HG03457 (cell line): Measurements from ENCODE around the gene CADPS.

Experiments
- ATAC-seq: cut with Tn5 transposase; IDR thresholded peaks from one replicate; pipeline ENCODE4 v1.9.1; 2021; ENCODE audit warnings: moderate number of reproducible peaks; ENCODE audit not compliant: unreplicated experiment

Gene CADPS

DNA sequence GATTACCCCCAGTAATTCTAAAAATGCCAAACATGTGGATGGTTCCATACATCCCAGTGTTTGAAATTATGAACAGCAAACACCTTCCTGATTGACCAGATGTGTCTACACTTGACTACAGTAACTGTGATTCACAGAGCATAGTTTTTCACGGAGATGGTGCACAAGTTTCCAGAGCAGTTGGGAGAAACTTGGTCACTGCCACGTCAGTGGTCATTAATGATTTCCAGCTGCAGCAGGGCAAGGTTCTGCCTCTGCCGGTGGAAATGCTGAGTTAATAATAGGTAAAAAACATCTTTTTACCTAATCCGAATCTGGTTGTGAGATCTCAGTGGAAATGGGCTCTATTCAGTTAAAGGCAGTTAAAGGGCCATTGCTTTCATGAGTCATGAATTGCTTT lies 347.7 kb downstream of the CADPS start:
- ATAC-seq = no peak

DNA sequence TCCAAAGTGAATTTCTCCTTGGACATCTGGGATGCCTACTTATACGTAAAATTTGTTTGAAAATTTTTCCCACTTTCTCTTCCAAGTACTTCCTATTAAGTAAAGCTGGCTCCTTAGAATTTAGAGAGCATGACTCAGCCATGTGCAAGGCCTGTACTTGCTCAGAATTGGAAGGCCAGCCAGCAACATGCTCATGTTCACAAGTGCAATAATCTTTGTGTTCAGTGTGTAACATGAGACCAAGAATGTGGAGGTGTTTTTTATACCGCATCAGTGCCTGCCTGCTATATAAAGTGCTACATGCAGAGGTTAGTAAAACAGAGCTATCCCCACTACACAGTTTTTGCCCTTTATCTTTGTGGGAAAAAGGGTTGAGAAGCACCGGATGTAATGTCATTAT lies 349.9 kb downstream of the CADPS start:
- ATAC-seq = no peak

- ATAC-seq = no peak
Measured at GRCh38 chr3:62523672-62524071, 351.5 kb downstream of the CADPS start.

DNA sequence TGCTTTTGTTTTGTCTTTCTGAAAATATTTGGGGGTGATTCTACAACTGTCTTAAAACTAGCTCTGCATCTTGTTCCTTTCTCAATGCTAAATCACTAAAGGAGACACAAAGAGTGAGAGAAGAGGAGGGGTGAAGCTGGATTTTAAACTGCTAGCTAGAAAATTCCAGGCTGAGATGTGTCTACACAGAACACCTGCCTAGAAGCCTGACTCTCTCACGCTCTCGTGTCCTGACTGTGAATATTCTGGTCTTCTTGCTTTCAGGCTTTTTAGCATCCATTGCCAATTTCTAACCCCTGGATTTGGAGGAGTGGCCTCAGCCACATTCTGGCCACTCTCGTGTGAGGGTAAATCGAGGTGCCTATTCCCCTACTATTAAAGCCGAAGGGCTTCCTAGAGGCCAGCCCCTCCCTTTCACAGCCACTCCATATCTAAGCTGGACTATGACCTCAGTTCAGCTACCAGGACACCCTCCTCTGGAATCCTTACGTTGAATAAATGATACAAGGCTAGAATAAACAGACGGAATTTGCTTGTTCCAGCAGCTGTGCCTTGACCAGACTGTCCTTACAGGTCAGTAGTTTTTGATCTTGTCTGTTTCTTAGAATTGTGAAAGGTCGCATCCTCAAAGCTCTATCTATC lies 353.6 kb downstream of the CADPS start:
- no peak for ATAC-seq

GRCh38 chr3:62503516-62503915 lies 371.7 kb downstream of the CADPS start:
- ATAC-seq = no peak

DNA sequence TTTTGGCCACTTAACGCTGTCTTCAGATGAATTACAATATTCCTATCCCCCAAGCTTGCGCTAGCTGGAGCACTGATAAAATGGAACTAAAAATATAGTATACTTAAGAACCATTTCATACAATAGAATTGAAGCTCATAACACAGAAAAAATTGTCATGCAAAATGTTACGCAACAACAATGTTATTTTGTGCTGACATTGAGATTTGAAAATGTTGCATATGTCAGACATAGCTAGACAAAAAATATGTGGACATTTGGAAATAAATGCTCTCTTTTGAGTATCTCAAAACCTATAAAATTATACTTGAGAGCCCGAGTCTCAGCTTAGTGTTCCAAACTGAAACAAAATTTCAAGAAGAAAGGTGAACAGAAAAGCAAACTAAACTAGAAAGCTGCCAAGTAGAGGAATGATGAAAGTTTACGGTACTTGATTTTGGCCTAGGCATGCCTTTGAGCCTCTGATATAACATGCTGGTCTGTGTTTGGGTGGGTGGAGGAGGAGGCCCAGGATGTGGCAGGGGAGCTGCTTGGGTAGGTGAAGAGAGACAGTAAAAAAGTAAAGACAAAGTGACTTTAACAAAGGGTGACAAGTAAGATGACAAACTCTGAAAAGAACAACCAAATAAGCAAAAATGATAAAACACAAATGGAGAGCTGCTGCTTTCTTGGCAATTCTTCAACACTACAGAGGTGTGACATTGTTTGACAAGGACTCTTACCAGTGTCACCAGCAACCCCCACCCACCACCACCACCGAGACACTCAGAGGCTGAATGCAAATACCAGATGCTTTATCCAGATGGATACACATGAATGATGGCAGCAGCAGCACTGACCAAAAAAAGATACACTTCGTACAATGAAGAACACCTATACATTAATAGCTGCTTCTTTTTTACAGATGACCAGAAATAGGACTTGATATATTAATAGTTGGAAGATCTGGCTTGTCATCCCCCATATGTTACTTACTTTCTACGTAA lies 372.6 kb downstream of the CADPS start:
- ATAC-seq = no peak

GRCh38 chr3:62501289-62501668 lies 373.9 kb downstream of the CADPS start:
- no peak for ATAC-seq

GRCh38 chr3:62500556-62501288 lies 374.5 kb downstream of the CADPS start:
- no peak for ATAC-seq

DNA sequence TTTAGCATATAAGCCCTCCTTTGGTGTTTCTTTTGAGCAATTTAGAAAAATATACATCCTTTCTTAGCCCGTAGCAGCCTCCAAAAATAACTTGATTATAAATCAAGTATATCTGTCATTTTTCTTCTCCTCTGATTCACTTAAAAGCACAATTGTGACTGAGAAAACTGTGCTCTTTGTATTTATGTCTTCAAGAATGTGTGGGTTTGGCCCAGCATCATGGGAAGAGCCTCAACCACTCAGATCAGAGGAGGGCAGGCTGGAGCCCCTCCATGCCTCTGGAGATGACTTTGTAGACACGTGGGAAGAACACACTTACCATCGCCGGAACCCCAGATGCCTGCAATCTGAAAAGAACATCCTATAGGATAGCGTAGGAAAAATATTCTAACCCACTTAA lies 378.1 kb downstream of the CADPS start:
- ATAC-seq = no peak

GRCh38 chr3:62496503-62496902 lies 378.7 kb downstream of the CADPS start:
- no peak for ATAC-seq

DNA sequence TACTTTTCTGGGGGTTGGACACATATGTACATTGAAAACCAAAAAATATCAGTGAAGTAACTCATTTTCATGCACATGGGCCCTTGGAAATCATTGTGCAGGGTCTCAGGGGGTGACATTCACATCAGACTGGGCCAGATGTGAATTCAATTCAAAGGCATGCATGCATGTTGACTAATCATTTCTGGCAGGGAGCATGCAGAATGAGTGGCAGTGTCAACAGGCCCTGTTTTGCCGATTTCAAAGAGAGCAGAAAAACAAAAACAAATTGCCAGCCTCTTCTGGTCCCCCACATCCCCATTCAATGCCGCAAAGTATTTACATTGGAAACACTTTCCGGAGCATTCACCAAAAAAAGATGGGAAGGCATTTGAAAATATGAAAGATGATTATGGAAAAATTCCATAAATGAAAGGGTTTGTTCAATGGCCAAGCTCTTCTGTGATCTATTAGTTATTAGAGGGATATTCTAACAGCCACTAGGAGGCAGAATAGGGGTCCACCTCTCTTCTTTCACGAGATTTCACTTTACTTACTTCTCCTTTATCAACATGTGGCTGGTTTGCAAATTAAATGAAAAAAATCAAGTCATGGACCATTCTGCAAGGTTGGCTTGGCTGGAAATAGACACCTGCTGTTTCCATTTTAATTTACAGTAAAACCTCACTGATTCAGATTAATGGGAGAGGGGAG lies 382.0 kb downstream of the CADPS start:
- no peak for ATAC-seq

DNA sequence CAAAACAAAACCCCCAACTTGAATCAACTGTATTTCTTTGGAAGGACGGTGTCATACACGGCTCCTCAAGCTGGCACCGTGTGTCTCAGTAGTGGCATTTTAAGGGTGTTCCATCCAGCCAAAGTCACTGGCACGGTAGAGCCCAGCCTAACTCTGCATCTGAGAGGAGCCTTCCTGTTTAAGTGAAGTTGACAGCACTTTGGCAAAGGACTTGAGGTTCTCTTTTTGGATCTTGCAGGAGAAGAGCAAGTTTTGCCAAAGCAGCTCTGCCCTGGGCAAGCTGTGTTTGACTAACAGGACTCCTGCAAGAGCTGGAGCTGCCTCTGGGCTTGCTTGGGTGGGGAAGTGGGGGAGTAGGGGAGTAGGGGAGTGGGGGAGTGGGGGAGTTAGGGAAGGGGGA lies 392.3 kb downstream of the CADPS start:
- ATAC-seq = no peak

- ATAC-seq = no peak
Measured at GRCh38 chr3:62481962-62482361, 393.3 kb downstream of the CADPS start.

DNA sequence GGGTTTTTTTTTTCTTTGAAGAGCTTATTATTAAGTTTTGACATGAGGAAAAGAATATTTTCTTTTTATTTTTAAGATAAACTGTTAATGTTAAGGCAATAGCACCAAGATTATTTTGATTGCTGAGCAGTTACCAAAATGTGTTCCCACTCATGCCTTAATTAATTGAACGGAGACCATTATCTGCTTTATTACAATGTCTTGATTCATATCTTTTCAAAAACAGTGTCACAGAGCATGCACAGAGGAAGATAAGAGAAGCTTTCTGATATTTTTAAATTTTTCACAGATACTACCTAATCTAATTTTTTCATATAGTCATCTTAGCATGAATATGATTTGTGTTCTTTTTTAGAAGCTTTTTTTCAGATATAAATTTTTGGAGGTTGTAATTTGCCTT lies 395.2 kb downstream of the CADPS start:
- no peak for ATAC-seq

GRCh38 chr3:62479326-62479725 lies 395.9 kb downstream of the CADPS start:
- no peak for ATAC-seq

- ATAC-seq = no peak
Measured at GRCh38 chr3:62475306-62475705, 399.9 kb downstream of the CADPS start.

DNA sequence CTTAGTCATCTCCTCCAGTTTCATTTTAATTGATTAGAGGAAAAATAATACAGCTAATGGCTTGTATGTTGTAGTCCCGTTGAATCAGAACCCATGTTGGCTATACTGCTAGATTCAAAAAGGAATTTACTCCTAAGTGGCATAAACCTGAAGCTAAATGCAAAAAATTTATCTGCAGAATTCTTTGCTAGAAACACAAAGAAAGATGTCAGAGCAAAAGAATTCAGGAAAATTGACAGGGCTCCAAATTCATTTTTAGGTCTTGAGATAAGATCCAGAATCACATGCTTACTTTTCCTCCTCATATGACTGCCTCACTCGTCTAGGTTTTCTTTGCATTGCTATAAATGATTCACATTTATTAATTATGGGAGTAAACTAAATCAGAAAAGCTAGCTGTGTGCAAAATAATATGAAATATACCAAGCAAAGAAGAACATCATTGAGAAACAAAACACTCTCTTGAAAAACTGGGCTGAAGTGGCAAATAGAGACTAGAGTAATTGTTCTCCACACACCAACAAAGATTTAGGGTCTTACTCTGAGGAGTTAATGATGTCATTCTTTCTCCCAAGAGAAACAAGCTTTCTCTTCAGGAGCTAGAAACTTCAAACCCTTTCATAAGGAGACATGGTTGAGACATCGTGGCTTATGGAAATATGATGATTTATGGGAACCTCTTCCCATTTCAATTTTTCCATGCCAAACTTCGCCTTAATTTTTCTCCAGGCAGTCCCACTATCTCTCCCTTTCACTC lies 407.1 kb downstream of the CADPS start:
- ATAC-seq = no peak

- ATAC-seq = no peak
Measured at GRCh38 chr3:62462788-62463187, 412.4 kb downstream of the CADPS start.

GRCh38 chr3:62462104-62462762 lies 413.0 kb downstream of the CADPS start:
- no peak for ATAC-seq

GRCh38 chr3:62454916-62455315 lies 420.3 kb downstream of the CADPS start:
- no peak for ATAC-seq
